Thoracic aorta (tissue), 2 donors: Measurements from ENCODE around the gene MPDU1. TPM values are rescaled to one million over a fixed set of nuclear protein-coding genes. Genes with fewer than 3 reads are reported as not detected.
A peak's percentile ranks its signal among the peaks of the same experiment; 100 is the strongest.

ENCODE experiments used
- ATAC-seq: fragments of 150-250 bp; one replicate; pipeline ENCODE4 v1.8.0; 2017; ENCODE audit warnings: low read depth; ENCODE audit not compliant: insufficient number of reproducible peaks, low FRiP score
- DNase-seq: peaks from one replicate; pipeline ENCODE4 v3.0.0-alpha.2; 2020; ENCODE audit warnings: low spot score
- H3K27ac ChIP-seq, 2 donors: fragments of 200-600 bp; sonication (generic); 1 replicate in 1 of 2; 2 replicates in 1 of 2; pipeline ENCODE4 v1.5.1; 2016; ENCODE audit warnings: mild to moderate bottlenecking in 2 of 2, moderate library complexity in 2 of 2
- H3K27me3 ChIP-seq: fragments of 200-600 bp; sonication (generic); replicated peaks from 2 replicates; pipeline ENCODE4 v1.6.0; 2016; ENCODE audit warnings: mild to moderate bottlenecking; ENCODE audit not compliant: insufficient read depth
- H3K36me3 ChIP-seq: fragments of 200-600 bp; sonication (generic); one replicate; pipeline ENCODE4 v1.5.1; 2016
- H3K4me1 ChIP-seq, 2 donors: fragments of 200-600 bp; sonication (generic); 1 replicate in 1 of 2; 2 replicates in 1 of 2; pipeline versions ENCODE4 v1.5.1 to v1.6.0; 2016; ENCODE audit warnings: low read depth in 2 of 2, mild to moderate bottlenecking in 1 of 2; ENCODE audit not compliant: control insufficient read depth in 1 of 2
- H3K4me3 ChIP-seq: fragments of 200-600 bp; sonication (generic); 2 replicates; pipeline ENCODE4 v1.5.1; 2016; ENCODE audit warnings: mild to moderate bottlenecking
- H3K9me3 ChIP-seq: fragments of 200-600 bp; sonication (generic); 2 replicates; pipeline ENCODE4 v1.5.1; 2016
- CTCF ChIP-seq: fragments of 200-600 bp; sonication (generic); IDR thresholded peaks from one replicate; pipeline ENCODE4 v1.5.1; 2019; ENCODE audit warnings: antibody characterized with exemption
- total RNA-seq, 2 donors: library from RNA; depleted of rRNA; stranded (reverse); fragments of >200 nt; gene quantifications; one replicate each; pipeline versions ENCODE4 v1.1.0 to v1.2.3, GENCODE V29; 2016

Gene MPDU1
- total RNA-seq, 2 donors from 2014 or later: 31.1 to 38.9 TPM

GRCh38 chr17:7626956-7627249 lies 43.3 kb downstream of the MPDU1 start:
- Histone ChIP-seq H3K4me3 (peak overlapping the region; percentile 100), H3K27ac (peak overlapping the region; percentile 79 to 92), H3K4me1 (peaks cover 7 to 8% of the 10 kb centered on the region in 2 donors), H3K27me3 (no peaks in the 10 kb centered on the region), H3K36me3 (no peaks in the 10 kb centered on the region), H3K9me3 (no peaks in the 10 kb centered on the region)
- ATAC-seq (no peak), DNase-seq (no peak)
- no peak for TF ChIP-seq CTCF

GRCh38 chr17:7627250-7628121 lies 43.8 kb downstream of the MPDU1 start, which contains the start of gene SAT2:
Gene SAT2 (minus strand): TSS chr17:7627821. CDS start chr17:7627635, 186 bp downstream.
- no peak for TF ChIP-seq CTCF
- peak; percentile 62 for ATAC-seq

GRCh38 chr17:7629939-7630571 lies 46.4 kb downstream of the MPDU1 start, which contains the start of gene SHBG:
Gene SHBG (plus strand): TSS chr17:7630135. CDS start chr17:7630173, 38 bp downstream.
- peaks cover 7 to 8% of the 10 kb centered on the region in 2 donors for H3K4me1 ChIP-seq
- ATAC-seq (no peak), DNase-seq (no peak)
- no peak for TF ChIP-seq CTCF
- no peaks in the 10 kb centered on the region for H3K27me3 ChIP-seq
- no peak within 1 kb of the TSS for H3K4me3 ChIP-seq
- H3K27ac ChIP-seq: no peak within 1 kb of the TSS
- no peaks in the 10 kb centered on the region for H3K9me3 ChIP-seq
- H3K36me3 ChIP-seq: no peaks in the 10 kb centered on the region

More at GRCh38 chr17:7627250-7628121, 43.8 kb downstream of the MPDU1 start, which contains the start of gene SAT2:
- peaks cover 7 to 8% of the 10 kb centered on the region in 2 donors for H3K4me1 ChIP-seq
- H3K4me3 ChIP-seq: peak within 1 kb of the TSS; percentile 100
- DNase-seq: peak; percentile 80
- no peaks in the 10 kb centered on the region for H3K27me3 ChIP-seq
- no peaks in the 10 kb centered on the region for H3K36me3 ChIP-seq
- peak within 1 kb of the TSS; percentile 79 to 92 for H3K27ac ChIP-seq
- no peaks in the 10 kb centered on the region for H3K9me3 ChIP-seq

- peaks cover 2 to 4% of the 10 kb centered on the region in 2 donors for H3K4me1 ChIP-seq
- ATAC-seq (no peak), DNase-seq (no peak)
- no peak overlapping the region for H3K27ac ChIP-seq
- H3K27me3 ChIP-seq: no peaks in the 10 kb centered on the region
- TF ChIP-seq CTCF: no peak
- H3K9me3 ChIP-seq: no peaks in the 10 kb centered on the region
- H3K36me3 ChIP-seq: no peaks in the 10 kb centered on the region
- H3K4me3 ChIP-seq: no peak overlapping the region
Observed at GRCh38 chr17:7631398-7632380, 48.0 kb downstream of the MPDU1 start.
